Stimulated activated CD8-positive, alpha-beta memory T cell treated with anti-CD3 and anti-CD28 coated beads, Interleukin-7, amount 100 ng/mL, for 48 hours (primary cell): ENCODE results near the gene SPRR2E.
"Not testable (repeated sequence)": the region's sequence is repeated elsewhere in the genome, so short reads cannot be mapped to it uniquely, and the experiment has no call there.

Experiments used
- DNase-seq, 2 donors: peaks; one replicate each; pipeline ENCODE4 v3.0.0-alpha.2; 2020; ENCODE audit warnings: low read depth in 1 of 2; ENCODE audit errors: extremely low read depth in 1 of 2

The SPRR2E gene

GRCh38 chr1:153094426-153094825 lies at the start of gene SPRR2E:
TSS of gene SPRR2E (minus strand) at chr1:153094526. CDS start at chr1:153093751, 775 bp downstream.
- DNase-seq, result no peak

- no peak for DNase-seq
Measured at GRCh38 chr1:153141377-153141776, 47.1 kb upstream of the SPRR2E start.

GRCh38 chr1:153140484-153140883 lies 46.2 kb upstream of the SPRR2E start:
- DNase-seq, result no peak

- DNase-seq, result no peak
Measured at GRCh38 chr1:153133743-153134142, 39.4 kb upstream of the SPRR2E start.

- DNase-seq, result no peak
Measured at GRCh38 chr1:153133267-153133666, 38.9 kb upstream of the SPRR2E start.

GRCh38 chr1:153128688-153129087 lies 34.4 kb upstream of the SPRR2E start:
- DNase-seq, result not testable (repeated sequence)

- no peak for DNase-seq
Measured at GRCh38 chr1:153127296-153127695, 33.0 kb upstream of the SPRR2E start.

- no peak for DNase-seq
Measured at GRCh38 chr1:153125536-153125935, 31.2 kb upstream of the SPRR2E start.

- not testable (repeated sequence) for DNase-seq
Measured at GRCh38 chr1:153123793-153124192, 29.5 kb upstream of the SPRR2E start.

GRCh38 chr1:153122831-153123421 lies 28.6 kb upstream of the SPRR2E start:
- no peak for DNase-seq

GRCh38 chr1:153120945-153121344 lies 26.6 kb upstream of the SPRR2E start:
- DNase-seq, result no peak

- no peak for DNase-seq
Measured at GRCh38 chr1:153119491-153119971, 25.2 kb upstream of the SPRR2E start.

GRCh38 chr1:153115264-153115663 lies 20.9 kb upstream of the SPRR2E start:
- DNase-seq, result not testable (repeated sequence)

- DNase-seq, result no peak
Measured at GRCh38 chr1:153113416-153113815, 19.1 kb upstream of the SPRR2E start, which contains the start of gene SPRR2F. TSS of gene SPRR2F (minus strand) at chr1:153113516. CDS start at chr1:153112733, 783 bp downstream.

GRCh38 chr1:153112454-153112853 lies 18.1 kb upstream of the SPRR2E start:
- not testable (repeated sequence) for DNase-seq

GRCh38 chr1:153100245-153100644 lies 5.9 kb upstream of the SPRR2E start:
- no peak for DNase-seq

GRCh38 chr1:153099461-153100045 lies 5.2 kb upstream of the SPRR2E start:
- no peak for DNase-seq

- DNase-seq, result no peak
Measured at GRCh38 chr1:153095764-153096163, 1.4 kb upstream of the SPRR2E start.

GRCh38 chr1:153087652-153088051 lies 6.7 kb downstream of the SPRR2E start:
- no peak for DNase-seq

- DNase-seq, result no peak
Measured at GRCh38 chr1:153081736-153082135, 12.6 kb downstream of the SPRR2E start.

GRCh38 chr1:153072806-153073726 lies 21.3 kb downstream of the SPRR2E start:
- no peak for DNase-seq
